GM12878 (cell line): ENCODE data around the gene ARHGEF37. TPM values are rescaled to one million over a fixed set of nuclear protein-coding genes. Genes with fewer than 3 reads are reported as not detected.

Experiments used
- ATAC-seq: fragments of 200-7000 bp; cut with Tn5 transposase; 3 replicates; pipeline ENCODE4 v1.9.1; 2020; ENCODE audit warnings: mild to moderate bottlenecking, moderate library complexity
- BruUV-seq: library from RNA; stranded (reverse); fragments of 400-500 nt; replicated peaks from 2 replicates; lab custom pipeline; 2021; lab: Mats Ljungman, UMichigan
- CTCF ChIA-PET: fragments of 300-600 bp; sonication (Branson Sonifier 250); formaldehyde crosslinking; extraction: SDS; loops from one replicate; lab custom pipeline; 2021; ENCODE audit warnings: inconsistent platforms; lab: Yijun Ruan, JAX
- POLR2A ChIA-PET: fragments of 350-600 bp; formaldehyde crosslinking; extraction: SDS; loops from one replicate; lab custom pipeline; 2021; ENCODE audit warnings: inconsistent platforms; lab: Charles Lee
- RAD21 ChIA-PET: fragments of 300-600 bp; sonication (Branson Sonifier 250); formaldehyde crosslinking; loops from one replicate; lab custom pipeline; 2023; ENCODE audit warnings: antibody characterized with exemption; ENCODE audit not compliant: unreplicated experiment; lab: Charles Lee
- SMC1A ChIA-PET: fragments of 300-600 bp; sonication (Branson Sonifier 250); formaldehyde crosslinking; loops from one replicate; lab custom pipeline; 2023; ENCODE audit not compliant: unreplicated experiment, uncharacterized antibody; lab: Charles Lee
- DNase-seq: peaks from one replicate; pipeline ENCODE4 v3.0.0-alpha.2; 2011; ENCODE audit warnings: low read depth, low spot score
- FAIRE-seq: peaks from 3 replicates; lab custom pipeline; 2011; peaks lifted over from hg19 to GRCh38; lab: Jason Lieb, UNC
- H2AFZ ChIP-seq: 2 replicates; pipeline ENCODE4 v1.6.0; 2011; ENCODE audit warnings: low read depth, low read length, control low read depth; ENCODE audit not compliant: control insufficient read depth
- H3K27ac ChIP-seq: 2 replicates; pipeline ENCODE4 v1.5.1; 2011; ENCODE audit warnings: control low read depth; ENCODE audit not compliant: control insufficient read depth, insufficient read depth
- H3K27me3 ChIP-seq, 2 experiments: replicated peaks in 1 of 2; 2 replicates each; pipeline versions ENCODE4 v1.6.0 to v1.6.1; 2011; ENCODE audit warnings: low read length in 1 of 2; ENCODE audit not compliant: control insufficient read depth in 2 of 2, insufficient read depth in 2 of 2
- H3K36me3 ChIP-seq, 2 experiments: 2 replicates each; pipeline ENCODE4 v1.5.1; 2011; ENCODE audit warnings: low read length in 1 of 2; ENCODE audit not compliant: control insufficient read depth in 2 of 2, insufficient read depth in 2 of 2
- H3K4me1 ChIP-seq: 2 replicates; pipeline ENCODE4 v1.6.1; 2011; ENCODE audit warnings: mild to moderate bottlenecking, low read length, moderate library complexity, mixed read lengths; ENCODE audit not compliant: control insufficient read depth, insufficient read depth
- H3K4me2 ChIP-seq: 2 replicates; pipeline ENCODE4 v1.6.0; 2011; ENCODE audit warnings: control low read depth; ENCODE audit not compliant: control insufficient read depth, insufficient read depth
- H3K4me3 ChIP-seq: fragments of 200-600 bp; sonication (generic); 2 replicates; pipeline ENCODE4 v1.5.1; 2016
- H3K79me2 ChIP-seq: 2 replicates; pipeline ENCODE4 v1.6.0; 2011; ENCODE audit warnings: low read length; ENCODE audit not compliant: control insufficient read depth, insufficient read depth
- H3K9ac ChIP-seq: 2 replicates; pipeline ENCODE4 v1.8.0; 2011; ENCODE audit warnings: low read length, control low read depth, mixed read lengths; ENCODE audit not compliant: control insufficient read depth, insufficient read depth
- H3K9me3 ChIP-seq: replicated peaks from 3 replicates; pipeline ENCODE4 v1.5.1; 2011; ENCODE audit warnings: mild to moderate bottlenecking, low read length; ENCODE audit not compliant: control insufficient read depth, insufficient read depth
- H4K20me1 ChIP-seq: 2 replicates; pipeline ENCODE4 v1.6.0; 2011; ENCODE audit not compliant: control insufficient read depth, insufficient read depth
- ESRRA ChIP-seq: IDR thresholded peaks from 2 replicates; pipeline ENCODE4 v1.6.1; 2012; ENCODE audit warnings: mild to moderate bottlenecking, low read length, improper control_type of control experiment
- GABPA ChIP-seq: IDR thresholded peaks from 2 replicates; pipeline ENCODE4 v1.6.1; 2014; ENCODE audit warnings: antibody characterized with exemption, low read depth, mild to moderate bottlenecking, inconsistent platforms
- POLR2A ChIP-seq: IDR thresholded peaks from 2 replicates; pipeline ENCODE4 v1.6.1; 2011; ENCODE audit warnings: low read depth, mild to moderate bottlenecking, low read length
- SIX5 ChIP-seq: IDR thresholded peaks from 2 replicates; pipeline ENCODE4 v1.6.1; 2011; ENCODE audit warnings: mild to moderate bottlenecking, low read depth, low read length, moderate library complexity; ENCODE audit not compliant: severe bottlenecking
- SMAD5 ChIP-seq: IDR thresholded peaks from 2 replicates; pipeline ENCODE4 v1.6.1; 2016; ENCODE audit warnings: antibody characterized with exemption, low read depth
- SP1 ChIP-seq: IDR thresholded peaks from one replicate; pipeline ENCODE4 v1.6.1; 2011; ENCODE audit warnings: low read depth, low read length
- WRNIP1 ChIP-seq: IDR thresholded peaks from 2 replicates; pipeline ENCODE4 v1.6.1; 2011; ENCODE audit warnings: low read depth, low read length, improper control_type of control experiment, borderline replicate concordance
- WGBS: methylation state at CpG from one replicate; pipeline ENCODE4 v1.1.6; 2016; ENCODE audit warnings: low lambda C conversion rate; ENCODE audit not compliant: insufficient replicate concordance, insufficient coverage; ENCODE audit errors: missing lambda C conversion rate; 5-methylcytosine and 5-hydroxymethylcytosine counted together
- in situ Hi-C: fragments of 300-500 bp; cut with MboI; formaldehyde crosslinking; loops from 9 replicates; pipeline ENCODE4 v1.14.3; 2018; ENCODE audit warnings: mixed read lengths
- intact Hi-C: fragments of 100-400 bp; cut with micrococcal nuclease; formaldehyde crosslinking; loops from one replicate; pipeline ENCODE4 v1.14.2; 2022; ENCODE audit not compliant: unreplicated experiment
- polyA plus RNA-seq, 11 experiments: library from polyadenylated mRNA; depleted of rRNA in 4 of 11; unstranded in 6 of 11; stranded (reverse) in 5 of 11; fragments of >200 nt; fragmentation: Nextera tagmentation in 4 of 11; fragmentation: Illumina TruSeq in 1 of 11; extraction: Ambion mirVana in 4 of 11; extraction: Trizol in 1 of 11; gene quantifications; 1 replicate in 1 of 11; 2 replicates in 10 of 11; pipeline versions ENCODE4 v1.2.1 to v1.2.3, GENCODE V29; 2011 to 2016; ENCODE audit warnings: inconsistent platforms in 2 of 11, missing spikeins in 2 of 11, low read depth in 1 of 11
- total RNA-seq, 4 experiments: library from RNA; depleted of rRNA in 3 of 4; stranded (reverse); fragments of >200 nt in 3 of 4; fragmentation: Illumina TruSeq in 1 of 4; extraction: Trizol in 1 of 4; gene quantifications; 2 replicates each; pipeline versions ENCODE4 v1.2.1 to v1.2.3, GENCODE V29; 2013 to 2021
- TF ChIP-seq, protein P1 (sequence below): fragments of 450-650 bp; IDR thresholded peaks from 2 replicates; pipeline ENCODE4 v1.6.1; 2017; ENCODE audit warnings: mild to moderate bottlenecking, moderate library complexity
- TF ChIP-seq, protein P2 (sequence below), 3 experiments: IDR thresholded peaks in 2 of 3; conservative IDR thresholded peaks in 1 of 3; 2 replicates each; pipeline ENCODE4 v1.5.1; 2011; ENCODE audit warnings: low read depth in 3 of 3, low read length in 3 of 3, mild to moderate bottlenecking in 3 of 3, control low read depth in 2 of 3, moderate library complexity in 2 of 3, inconsistent platforms in 1 of 3, mixed read lengths in 1 of 3; ENCODE audit not compliant: control insufficient read depth in 2 of 3, insufficient read depth in 1 of 3; ENCODE audit errors: extremely low read depth in 1 of 3
- TF ChIP-seq, protein P3 (sequence below): fragments of 450-650 bp; formaldehyde crosslinking; IDR thresholded peaks from 2 replicates; pipeline ENCODE4 v1.4.0; 2020; ENCODE audit warnings: mild to moderate bottlenecking, moderate library complexity

Gene ARHGEF37
- total and polyA plus RNA-seq, 10 of the 15 experiments (the other 5 are each of a cell fraction or from before 2014, with no cell fraction given): 0.16 to 1.1 (median 0.63) TPM

DNA sequence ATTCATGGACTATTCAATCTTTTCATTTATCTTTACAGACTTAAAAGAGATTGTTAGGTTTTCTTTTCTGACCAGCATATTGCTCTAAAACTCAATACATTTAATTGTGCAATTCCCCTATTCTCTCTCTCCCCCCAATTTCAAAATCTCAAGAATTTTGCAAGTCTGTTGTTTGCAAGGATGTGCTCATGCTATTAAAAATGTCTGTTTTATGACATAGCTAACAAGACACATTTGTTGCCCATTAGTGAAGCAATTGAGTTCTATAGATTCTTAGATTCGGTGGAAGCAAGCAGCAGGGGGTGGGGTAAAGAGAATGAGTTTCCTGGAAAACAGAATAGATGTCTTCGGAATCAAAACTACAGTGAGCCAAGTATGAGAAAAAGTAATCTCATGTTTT lies 21.6 kb upstream of the ARHGEF37 start:
- SMC1A ChIA-PET: interaction anchor here (0.7 to 1.2 kb wide), 2 partner anchors 10 to 119 kb away, joined by 3 read pairs; no protein-coding TSS in a partner anchor
- ATAC-seq: no peak
- 81% methylated on average over 2 of the region's 2 CpGs for WGBS
- RAD21 ChIA-PET: interaction anchor here (1.6 kb wide), 1 partner anchor 177 kb away, joined by 3 read pairs; no protein-coding TSS in a partner anchor
- CTCF ChIA-PET: interaction anchor here (5.3 kb wide), 1 partner anchor 118 kb away, joined by 68 read pairs; no protein-coding TSS in a partner anchor
- H3K9me3 ChIP-seq: no peaks in the 10 kb centered on the region
- in situ Hi-C loops: loop anchor here (5.0 kb wide), 1 partner anchor 117 kb away; no protein-coding TSS in a partner anchor
- H3K79me2 ChIP-seq: no peaks in the 10 kb centered on the region
- H3K4me2 ChIP-seq: no peak overlapping the region
- no peak overlapping the region for H3K27ac ChIP-seq
- FAIRE-seq: no peak
- DNase-seq: no peak
- POLR2A ChIA-PET: no interaction called here
- no peaks in the 10 kb centered on the region for H3K27me3 ChIP-seq
- H3K4me1 ChIP-seq: no peaks in the 10 kb centered on the region
- TF ChIP-seq, protein P1, sequence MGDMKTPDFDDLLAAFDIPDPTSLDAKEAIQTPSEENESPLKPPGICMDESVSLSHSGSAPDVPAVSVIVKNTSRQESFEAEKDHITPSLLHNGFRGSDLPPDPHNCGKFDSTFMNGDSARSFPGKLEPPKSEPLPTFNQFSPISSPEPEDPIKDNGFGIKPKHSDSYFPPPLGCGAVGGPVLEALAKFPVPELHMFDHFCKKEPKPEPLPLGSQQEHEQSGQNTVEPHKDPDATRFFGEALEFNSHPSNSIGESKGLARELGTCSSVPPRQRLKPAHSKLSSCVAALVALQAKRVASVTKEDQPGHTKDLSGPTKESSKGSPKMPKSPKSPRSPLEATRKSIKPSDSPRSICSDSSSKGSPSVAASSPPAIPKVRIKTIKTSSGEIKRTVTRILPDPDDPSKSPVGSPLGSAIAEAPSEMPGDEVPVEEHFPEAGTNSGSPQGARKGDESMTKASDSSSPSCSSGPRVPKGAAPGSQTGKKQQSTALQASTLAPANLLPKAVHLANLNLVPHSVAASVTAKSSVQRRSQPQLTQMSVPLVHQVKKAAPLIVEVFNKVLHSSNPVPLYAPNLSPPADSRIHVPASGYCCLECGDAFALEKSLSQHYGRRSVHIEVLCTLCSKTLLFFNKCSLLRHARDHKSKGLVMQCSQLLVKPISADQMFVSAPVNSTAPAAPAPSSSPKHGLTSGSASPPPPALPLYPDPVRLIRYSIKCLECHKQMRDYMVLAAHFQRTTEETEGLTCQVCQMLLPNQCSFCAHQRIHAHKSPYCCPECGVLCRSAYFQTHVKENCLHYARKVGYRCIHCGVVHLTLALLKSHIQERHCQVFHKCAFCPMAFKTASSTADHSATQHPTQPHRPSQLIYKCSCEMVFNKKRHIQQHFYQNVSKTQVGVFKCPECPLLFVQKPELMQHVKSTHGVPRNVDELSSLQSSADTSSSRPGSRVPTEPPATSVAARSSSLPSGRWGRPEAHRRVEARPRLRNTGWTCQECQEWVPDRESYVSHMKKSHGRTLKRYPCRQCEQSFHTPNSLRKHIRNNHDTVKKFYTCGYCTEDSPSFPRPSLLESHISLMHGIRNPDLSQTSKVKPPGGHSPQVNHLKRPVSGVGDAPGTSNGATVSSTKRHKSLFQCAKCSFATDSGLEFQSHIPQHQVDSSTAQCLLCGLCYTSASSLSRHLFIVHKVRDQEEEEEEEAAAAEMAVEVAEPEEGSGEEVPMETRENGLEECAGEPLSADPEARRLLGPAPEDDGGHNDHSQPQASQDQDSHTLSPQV: no peak
- TF ChIP-seq ESRRA (no peak), SP1 (no peak), SIX5 (no peak), GABPA (no peak), SMAD5 (no peak), WRNIP1 (no peak), POLR2A (no peak)
- TF ChIP-seq, protein P2, sequence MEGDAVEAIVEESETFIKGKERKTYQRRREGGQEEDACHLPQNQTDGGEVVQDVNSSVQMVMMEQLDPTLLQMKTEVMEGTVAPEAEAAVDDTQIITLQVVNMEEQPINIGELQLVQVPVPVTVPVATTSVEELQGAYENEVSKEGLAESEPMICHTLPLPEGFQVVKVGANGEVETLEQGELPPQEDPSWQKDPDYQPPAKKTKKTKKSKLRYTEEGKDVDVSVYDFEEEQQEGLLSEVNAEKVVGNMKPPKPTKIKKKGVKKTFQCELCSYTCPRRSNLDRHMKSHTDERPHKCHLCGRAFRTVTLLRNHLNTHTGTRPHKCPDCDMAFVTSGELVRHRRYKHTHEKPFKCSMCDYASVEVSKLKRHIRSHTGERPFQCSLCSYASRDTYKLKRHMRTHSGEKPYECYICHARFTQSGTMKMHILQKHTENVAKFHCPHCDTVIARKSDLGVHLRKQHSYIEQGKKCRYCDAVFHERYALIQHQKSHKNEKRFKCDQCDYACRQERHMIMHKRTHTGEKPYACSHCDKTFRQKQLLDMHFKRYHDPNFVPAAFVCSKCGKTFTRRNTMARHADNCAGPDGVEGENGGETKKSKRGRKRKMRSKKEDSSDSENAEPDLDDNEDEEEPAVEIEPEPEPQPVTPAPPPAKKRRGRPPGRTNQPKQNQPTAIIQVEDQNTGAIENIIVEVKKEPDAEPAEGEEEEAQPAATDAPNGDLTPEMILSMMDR (IDR thresholded peaks at IDR 0.05 in 2 of 3, conservative IDR thresholded peaks at IDR 0.05 in 1 of 3; ENCODE audit: control insufficient read depth in 2 of 3, extremely low read depth in 1 of 3, insufficient read depth in 1 of 3, low read depth in 3 of 3, low read length in 3 of 3): no peak
- TF ChIP-seq, protein P3, sequence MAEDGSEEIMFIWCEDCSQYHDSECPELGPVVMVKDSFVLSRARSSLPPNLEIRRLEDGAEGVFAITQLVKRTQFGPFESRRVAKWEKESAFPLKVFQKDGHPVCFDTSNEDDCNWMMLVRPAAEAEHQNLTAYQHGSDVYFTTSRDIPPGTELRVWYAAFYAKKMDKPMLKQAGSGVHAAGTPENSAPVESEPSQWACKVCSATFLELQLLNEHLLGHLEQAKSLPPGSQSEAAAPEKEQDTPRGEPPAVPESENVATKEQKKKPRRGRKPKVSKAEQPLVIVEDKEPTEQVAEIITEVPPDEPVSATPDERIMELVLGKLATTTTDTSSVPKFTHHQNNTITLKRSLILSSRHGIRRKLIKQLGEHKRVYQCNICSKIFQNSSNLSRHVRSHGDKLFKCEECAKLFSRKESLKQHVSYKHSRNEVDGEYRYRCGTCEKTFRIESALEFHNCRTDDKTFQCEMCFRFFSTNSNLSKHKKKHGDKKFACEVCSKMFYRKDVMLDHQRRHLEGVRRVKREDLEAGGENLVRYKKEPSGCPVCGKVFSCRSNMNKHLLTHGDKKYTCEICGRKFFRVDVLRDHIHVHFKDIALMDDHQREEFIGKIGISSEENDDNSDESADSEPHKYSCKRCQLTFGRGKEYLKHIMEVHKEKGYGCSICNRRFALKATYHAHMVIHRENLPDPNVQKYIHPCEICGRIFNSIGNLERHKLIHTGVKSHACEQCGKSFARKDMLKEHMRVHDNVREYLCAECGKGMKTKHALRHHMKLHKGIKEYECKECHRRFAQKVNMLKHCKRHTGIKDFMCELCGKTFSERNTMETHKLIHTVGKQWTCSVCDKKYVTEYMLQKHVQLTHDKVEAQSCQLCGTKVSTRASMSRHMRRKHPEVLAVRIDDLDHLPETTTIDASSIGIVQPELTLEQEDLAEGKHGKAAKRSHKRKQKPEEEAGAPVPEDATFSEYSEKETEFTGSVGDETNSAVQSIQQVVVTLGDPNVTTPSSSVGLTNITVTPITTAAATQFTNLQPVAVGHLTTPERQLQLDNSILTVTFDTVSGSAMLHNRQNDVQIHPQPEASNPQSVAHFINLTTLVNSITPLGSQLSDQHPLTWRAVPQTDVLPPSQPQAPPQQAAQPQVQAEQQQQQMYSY (CRISPR knock-in tag): no peak
- TF ChIP-seq, all 136 proteins: peak for 0
- no TSS peak for BruUV-seq
- no peaks in the 10 kb centered on the region for H3K36me3 ChIP-seq
- no peaks in the 10 kb centered on the region for H4K20me1 ChIP-seq
- intact Hi-C loops: no loop called here
- H3K4me3 ChIP-seq: no peak overlapping the region
- no peak overlapping the region for H2AFZ ChIP-seq
- H3K9ac ChIP-seq: no peak overlapping the region
